ENCODE results near the gene RPL37. TPM values are rescaled to one million over a fixed set of nuclear protein-coding genes. Genes with fewer than 3 reads are reported as not detected.

RPL37 gene
- total and polyA plus RNA-seq, 2 donors (not counting 3 experiments of a cell fraction or from before 2014, with no cell fraction given): 259 to 1,348 TPM

GRCh38 chr5:40847525-40847924, 12.5 kb upstream of the RPL37 start:
- peaks cover 44% of the 10 kb centered on the region for H3K79me2 ChIP-seq (ENCODE audit: control insufficient read depth, insufficient read depth, low read length)
- H3K4me2 ChIP-seq (ENCODE audit: insufficient read depth, low read length): no peak overlapping the region
- H4K20me1 ChIP-seq (replicated peaks; ENCODE audit: control insufficient read depth, extremely low read depth, insufficient read depth, low read length): no peaks in the 10 kb centered on the region
- no peak for DNase-seq (ENCODE audit: low read depth, low spot score)
- H3K9ac ChIP-seq (replicated peaks; ENCODE audit: extremely low read depth, insufficient read depth, low read length): no peak overlapping the region
- ChIA-PET CTCF (interaction anchor here (1.4 kb wide), 1 partner anchor 49 kb away, joined by 3 read pairs; the partner anchor contains the start of gene PRKAA1), POLR2A (no interaction called here)
- BruUV-seq (replicated peaks): no TSS peak
- no peaks in the 10 kb centered on the region for H3K27me3 ChIP-seq (ENCODE audit: control insufficient read depth in 2 of 2, insufficient read depth in 2 of 2, low read length in 2 of 2)
- peaks cover 8% of the 10 kb centered on the region for H3K4me1 ChIP-seq (ENCODE audit: control insufficient read depth, extremely low read depth, insufficient read depth, low read length)
- TF ChIP-seq GATA2 (IDR thresholded peaks at IDR 0.05; ENCODE audit: insufficient read depth, insufficient read length, low read depth, low read length): no peak
- no peak for TF ChIP-seq JUN (IDR thresholded peaks at IDR 0.05; ENCODE audit: borderline replicate concordance, insufficient read depth, insufficient read length, low read depth)
- dilution Hi-C loops (cut with MboI; ENCODE audit: extremely low pct_ligation_motif_present, low sequenced_read_pairs) (no loop called here), intact Hi-C loops (cut with micrococcal nuclease) (no loop called here)
- H3K36me3 ChIP-seq (ENCODE audit: control insufficient read depth in 2 of 2, extremely low read depth in 1 of 2, insufficient read depth in 2 of 2, low read length in 2 of 2): peaks cover 0 to 3% of the 10 kb centered on the region in 2 experiments
- no peak overlapping the region for H2AFZ ChIP-seq (ENCODE audit: low read depth, low read length)
- no peak overlapping the region for H3K4me3 ChIP-seq (replicated peaks in 1 of 3; ENCODE audit: insufficient read depth in 1 of 3, low read depth in 1 of 3, low read length in 3 of 3)
- H3K9me1 ChIP-seq (replicated peaks; ENCODE audit: control insufficient read depth, extremely low read depth, insufficient read depth, low read length): no peaks in the 10 kb centered on the region
- H3K27ac ChIP-seq (ENCODE audit: insufficient read depth, low read depth, low read length): no peak overlapping the region
- no peak for FAIRE-seq
- no peaks in the 10 kb centered on the region for H3K9me3 ChIP-seq (replicated peaks; ENCODE audit: control insufficient read depth, insufficient read depth, low read length)

DNA sequence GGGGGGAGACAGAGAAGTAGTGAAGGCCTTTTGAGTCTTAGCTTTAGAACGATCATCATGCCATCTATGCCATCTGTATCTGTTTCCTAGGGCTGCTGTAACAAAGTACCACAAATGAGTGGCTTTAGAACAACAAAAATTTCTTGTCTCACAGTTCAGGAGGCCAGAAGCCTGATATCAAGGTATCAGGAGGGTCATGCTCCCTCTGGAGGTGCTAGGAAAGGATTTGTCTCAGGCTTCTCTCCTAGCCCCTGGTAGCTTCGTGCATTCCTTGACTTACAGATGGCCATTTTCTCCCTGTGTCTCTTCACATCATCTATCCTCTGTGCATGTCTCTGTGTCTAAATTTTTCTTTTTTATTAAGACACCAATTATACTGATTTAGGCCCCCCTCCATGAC, 11.3 kb upstream of the RPL37 start:
- intact Hi-C loops (cut with micrococcal nuclease) (no loop called here), dilution Hi-C loops (cut with MboI; ENCODE audit: extremely low pct_ligation_motif_present, low sequenced_read_pairs) (no loop called here)
- Histone ChIP-seq H3K36me3 (ENCODE audit: control insufficient read depth in 2 of 2, extremely low read depth in 1 of 2, insufficient read depth in 2 of 2, low read length in 2 of 2) (peaks cover 0 to 3% of the 10 kb centered on the region in 2 experiments), H3K4me1 (ENCODE audit: control insufficient read depth, extremely low read depth, insufficient read depth, low read length) (peaks cover 9% of the 10 kb centered on the region), H3K9me1 (replicated peaks; ENCODE audit: control insufficient read depth, extremely low read depth, insufficient read depth, low read length) (no peaks in the 10 kb centered on the region), H3K9ac (replicated peaks; ENCODE audit: extremely low read depth, insufficient read depth, low read length) (no peak overlapping the region), H3K9me3 (replicated peaks; ENCODE audit: control insufficient read depth, insufficient read depth, low read length) (no peaks in the 10 kb centered on the region), H3K79me2 (ENCODE audit: control insufficient read depth, insufficient read depth, low read length) (peaks cover 53% of the 10 kb centered on the region), H3K4me3 (replicated peaks in 1 of 3; ENCODE audit: insufficient read depth in 1 of 3, low read depth in 1 of 3, low read length in 3 of 3) (no peak overlapping the region), H3K27ac (ENCODE audit: insufficient read depth, low read depth, low read length) (no peak overlapping the region), H2AFZ (ENCODE audit: low read depth, low read length) (no peak overlapping the region), H3K4me2 (ENCODE audit: insufficient read depth, low read length) (no peak overlapping the region), H4K20me1 (replicated peaks; ENCODE audit: control insufficient read depth, extremely low read depth, insufficient read depth, low read length) (no peaks in the 10 kb centered on the region), H3K27me3 (ENCODE audit: control insufficient read depth in 2 of 2, insufficient read depth in 2 of 2, low read length in 2 of 2) (no peaks in the 10 kb centered on the region)
- CTCF ChIA-PET: no interaction called here
- DNase-seq (ENCODE audit: low read depth, low spot score): no peak
- POLR2A ChIA-PET: no interaction called here
- no TSS peak for BruUV-seq (replicated peaks)
- TF ChIP-seq FOS (IDR thresholded peaks at IDR 0.05; ENCODE audit: borderline replicate concordance, insufficient read depth, low read length): no peak
- TF ChIP-seq JUN (IDR thresholded peaks at IDR 0.05; ENCODE audit: borderline replicate concordance, insufficient read depth, insufficient read length, low read depth): no peak
- TF ChIP-seq, protein P1, sequence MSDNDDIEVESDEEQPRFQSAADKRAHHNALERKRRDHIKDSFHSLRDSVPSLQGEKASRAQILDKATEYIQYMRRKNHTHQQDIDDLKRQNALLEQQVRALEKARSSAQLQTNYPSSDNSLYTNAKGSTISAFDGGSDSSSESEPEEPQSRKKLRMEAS (IDR thresholded peaks at IDR 0.05; ENCODE audit: insufficient read depth, insufficient read length): no peak
- TF ChIP-seq GATA2 (IDR thresholded peaks at IDR 0.05; ENCODE audit: insufficient read depth, insufficient read length, low read depth, low read length): no peak
- TF ChIP-seq POLR2AphosphoS5 (IDR thresholded peaks at IDR 0.05; ENCODE audit: insufficient read depth, low read depth, low read length): no peak
- no peak for TF ChIP-seq POLR2A (IDR thresholded peaks at IDR 0.05; ENCODE audit: low read depth, low read length)
- no peak for TF ChIP-seq MYC (IDR thresholded peaks at IDR 0.05; ENCODE audit: low read depth, low read length)
- TF ChIP-seq EZH2 (IDR thresholded peaks at IDR 0.05; ENCODE audit: borderline replicate concordance, low read depth, low read length, severe bottlenecking): no peak
- TF ChIP-seq, protein P2, sequence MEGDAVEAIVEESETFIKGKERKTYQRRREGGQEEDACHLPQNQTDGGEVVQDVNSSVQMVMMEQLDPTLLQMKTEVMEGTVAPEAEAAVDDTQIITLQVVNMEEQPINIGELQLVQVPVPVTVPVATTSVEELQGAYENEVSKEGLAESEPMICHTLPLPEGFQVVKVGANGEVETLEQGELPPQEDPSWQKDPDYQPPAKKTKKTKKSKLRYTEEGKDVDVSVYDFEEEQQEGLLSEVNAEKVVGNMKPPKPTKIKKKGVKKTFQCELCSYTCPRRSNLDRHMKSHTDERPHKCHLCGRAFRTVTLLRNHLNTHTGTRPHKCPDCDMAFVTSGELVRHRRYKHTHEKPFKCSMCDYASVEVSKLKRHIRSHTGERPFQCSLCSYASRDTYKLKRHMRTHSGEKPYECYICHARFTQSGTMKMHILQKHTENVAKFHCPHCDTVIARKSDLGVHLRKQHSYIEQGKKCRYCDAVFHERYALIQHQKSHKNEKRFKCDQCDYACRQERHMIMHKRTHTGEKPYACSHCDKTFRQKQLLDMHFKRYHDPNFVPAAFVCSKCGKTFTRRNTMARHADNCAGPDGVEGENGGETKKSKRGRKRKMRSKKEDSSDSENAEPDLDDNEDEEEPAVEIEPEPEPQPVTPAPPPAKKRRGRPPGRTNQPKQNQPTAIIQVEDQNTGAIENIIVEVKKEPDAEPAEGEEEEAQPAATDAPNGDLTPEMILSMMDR (IDR thresholded peaks at IDR 0.05; ENCODE audit: extremely low read depth in 1 of 2, insufficient read depth in 1 of 2, low read depth in 1 of 2, low read length in 2 of 2): no peak
- no peak for FAIRE-seq
